GM18505 (cell line): ENCODE results near the gene ACKR4.
"Not testable (repeated sequence)": the region's sequence is repeated elsewhere in the genome, so short reads cannot be mapped to it uniquely, and the experiment has no call there.

ENCODE experiments used
- ATAC-seq: cut with Tn5 transposase; IDR thresholded peaks from one replicate; pipeline ENCODE4 v1.9.1; 2021; ENCODE audit not compliant: unreplicated experiment
- POLR2A ChIP-seq: IDR thresholded peaks from 4 replicates; pipeline ENCODE4 v1.6.1; 2011; ENCODE audit warnings: borderline replicate concordance; ENCODE audit not compliant: insufficient read depth, insufficient read length; ENCODE audit errors: extremely low read depth

The ACKR4 gene

GRCh38 chr3:132615881-132616280, 18.8 kb downstream of the ACKR4 start:
- no peak for TF ChIP-seq POLR2A
- ATAC-seq: no peak

DNA sequence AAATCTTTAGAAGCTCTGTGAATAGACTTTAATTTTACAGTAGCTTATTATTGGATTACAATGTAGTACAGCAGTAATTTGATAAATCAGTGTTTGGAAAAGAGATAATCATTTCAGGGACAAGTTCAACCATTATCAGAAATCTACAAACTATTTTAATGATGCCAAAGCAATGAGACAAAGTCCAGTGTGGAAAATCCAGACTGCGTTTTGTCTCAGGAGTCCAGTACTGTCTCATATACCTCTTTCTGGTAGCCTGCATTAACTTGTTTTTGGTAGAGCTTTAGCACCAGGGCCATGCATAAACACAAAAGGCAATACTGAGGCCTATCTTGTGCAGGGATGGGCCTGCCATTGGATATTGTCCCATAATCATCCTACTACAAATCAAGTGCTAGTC, 19.7 kb downstream of the ACKR4 start:
- TF ChIP-seq POLR2A: no peak
- ATAC-seq: no peak

GRCh38 chr3:132622148-132622547, 25.1 kb downstream of the ACKR4 start:
- TF ChIP-seq POLR2A: no peak
- ATAC-seq: no peak

GRCh38 chr3:132622761-132623160, 25.7 kb downstream of the ACKR4 start:
- no peak for ATAC-seq
- TF ChIP-seq POLR2A: no peak

DNA sequence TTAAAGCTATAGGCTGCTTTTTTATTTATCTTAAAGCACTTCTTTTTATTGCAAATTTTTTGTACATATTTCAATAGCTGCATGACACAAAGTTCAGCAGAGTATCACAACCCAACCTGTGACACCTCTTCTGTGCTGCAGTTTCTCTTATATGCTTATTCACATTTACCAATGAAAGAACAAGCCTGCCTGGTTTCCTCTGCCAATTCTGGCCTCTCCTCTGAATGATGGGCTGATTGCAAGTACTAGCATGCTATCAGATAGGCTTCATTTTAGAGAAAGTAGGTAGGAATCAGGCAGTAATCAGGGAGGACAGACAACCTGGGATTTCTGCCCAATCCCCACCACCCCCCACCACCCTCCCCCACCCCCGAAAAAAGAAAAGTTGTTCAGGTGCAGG, 26.6 kb downstream of the ACKR4 start:
- ATAC-seq: no peak
- no peak for TF ChIP-seq POLR2A

- ATAC-seq: no peak
- no peak for TF ChIP-seq POLR2A
These were observed 27.7 kb downstream of the ACKR4 start for GRCh38 chr3:132624790-132625189.

- ATAC-seq: peak; percentile 93
- no peak for TF ChIP-seq POLR2A
These were observed 28.5 kb downstream of the ACKR4 start for GRCh38 chr3:132625613-132626012.

GRCh38 chr3:132626955-132627354, 29.9 kb downstream of the ACKR4 start:
- no peak for ATAC-seq
- TF ChIP-seq POLR2A: no peak

DNA sequence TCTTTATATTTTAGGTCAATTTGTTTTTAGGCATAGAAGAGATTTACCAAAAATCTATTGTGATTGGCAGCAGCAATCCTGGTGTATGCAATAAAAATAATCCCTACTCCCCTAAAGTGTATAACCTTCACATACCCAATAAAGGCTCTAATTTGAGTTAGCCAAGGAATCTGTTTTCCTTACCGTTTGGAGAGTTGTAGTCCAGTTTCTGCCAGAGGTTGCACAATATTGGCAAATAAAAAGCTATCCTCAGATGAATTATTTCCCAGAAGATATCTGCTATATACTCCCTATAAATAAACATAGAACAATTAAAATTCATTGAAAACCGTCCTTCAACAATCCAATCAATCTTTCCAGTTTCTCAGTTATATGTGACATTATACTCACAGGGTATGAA, 31.1 kb downstream of the ACKR4 start:
- no peak for ATAC-seq
- TF ChIP-seq POLR2A: no peak

DNA sequence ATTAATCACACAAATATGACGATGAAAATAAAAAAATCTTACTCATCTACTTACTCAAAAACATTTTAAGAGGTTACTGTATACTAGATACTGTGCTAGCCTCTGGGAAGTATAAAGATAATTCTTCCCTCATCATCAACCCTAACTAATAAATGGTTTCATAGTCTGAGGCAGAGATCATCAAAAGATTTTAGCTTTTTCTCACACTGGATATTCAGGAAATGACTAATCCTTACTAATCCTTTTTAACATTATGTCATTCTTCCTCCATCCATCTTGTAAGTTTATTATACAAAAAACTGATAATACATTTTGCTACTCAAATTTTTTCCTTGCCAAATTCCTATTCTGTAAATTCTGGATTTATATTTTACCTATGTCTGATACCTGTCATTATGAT, 32.9 kb downstream of the ACKR4 start:
- no peak for TF ChIP-seq POLR2A
- no peak for ATAC-seq

GRCh38 chr3:132630612-132631011, 33.5 kb downstream of the ACKR4 start:
- ATAC-seq: no peak
- TF ChIP-seq POLR2A: no peak

GRCh38 chr3:132635052-132635451, 38.0 kb downstream of the ACKR4 start:
- TF ChIP-seq POLR2A: no peak
- no peak for ATAC-seq

DNA sequence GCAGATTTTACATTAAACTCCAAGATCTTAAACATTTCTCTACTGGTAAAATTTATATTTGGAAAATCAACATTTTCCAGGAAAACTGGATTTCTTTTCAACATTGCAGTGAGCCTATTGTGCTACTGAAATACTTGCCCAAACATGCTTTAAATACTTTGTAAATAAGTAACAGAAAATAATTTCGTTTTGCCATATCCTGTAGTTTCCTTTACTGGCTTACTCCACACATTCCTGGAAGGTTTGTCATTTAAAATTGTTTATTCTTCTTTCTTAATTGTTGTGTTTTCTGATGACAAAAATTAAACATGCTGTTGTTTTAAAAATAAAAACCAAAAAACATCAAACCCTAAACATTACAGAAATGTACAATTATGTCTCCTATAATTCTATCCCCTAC, 40.5 kb downstream of the ACKR4 start:
- no peak for TF ChIP-seq POLR2A
- no peak for ATAC-seq

DNA sequence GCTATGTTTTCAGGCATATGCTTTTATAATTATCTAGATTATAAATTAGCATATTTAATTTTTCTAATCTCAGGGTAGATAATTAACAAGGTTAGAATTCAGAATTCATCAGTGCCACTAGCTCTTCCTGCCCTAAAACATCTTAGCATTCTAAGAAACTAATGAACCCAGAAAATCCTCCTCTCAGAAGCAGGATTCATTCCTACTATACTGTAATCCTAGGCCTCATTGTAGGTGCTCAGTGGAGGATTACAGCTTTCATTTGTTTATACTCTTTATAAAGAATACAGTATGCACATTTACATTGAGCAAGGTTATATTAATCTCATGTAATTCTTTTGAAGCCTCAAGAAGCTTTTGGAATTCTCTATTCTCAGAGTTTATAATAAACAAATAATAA, 41.6 kb downstream of the ACKR4 start:
- ATAC-seq: no peak
- no peak for TF ChIP-seq POLR2A

DNA sequence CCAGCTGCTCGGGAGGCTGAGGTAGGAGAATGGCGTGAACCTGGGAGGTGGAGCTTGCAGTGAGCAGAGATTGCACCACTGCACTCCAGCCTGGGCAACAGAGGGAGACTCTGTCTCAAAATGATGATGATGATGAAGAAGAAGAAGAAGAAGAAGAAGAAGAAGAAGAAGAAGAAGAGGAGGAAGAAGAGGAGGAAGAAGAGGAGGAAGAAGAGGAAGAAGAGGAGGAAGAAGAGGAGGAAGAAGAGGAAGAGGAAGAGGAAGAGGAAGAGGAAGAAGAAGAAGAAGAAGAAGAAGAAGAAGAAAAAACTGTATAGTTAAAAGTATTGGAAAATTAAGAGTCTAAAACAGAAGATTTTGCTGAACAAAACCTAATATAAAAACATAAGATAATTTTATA, 44.4 kb downstream of the ACKR4 start:
- not testable (repeated sequence) for ATAC-seq
